22Rv1 (cell line): ENCODE data around the gene KLF2.

Experiments used
- H3K27ac ChIP-seq: fragments of 450-650 bp; 2 replicates; pipeline ENCODE4 v1.5.1; 2017
- CTCF ChIP-seq: fragments of 450-650 bp; IDR thresholded peaks from 2 replicates; pipeline ENCODE4 v1.5.1; 2017; ENCODE audit warnings: mild to moderate bottlenecking
- ZFX ChIP-seq: fragments of 450-650 bp; IDR thresholded peaks from 2 replicates; pipeline ENCODE4 v1.6.1; 2017; ENCODE audit warnings: antibody characterized with exemption, borderline replicate concordance

Gene KLF2

GRCh38 chr19:16360738-16361137 lies 36.1 kb downstream of the KLF2 start:
- TF ChIP-seq CTCF (no peak), ZFX (no peak)
- no peak overlapping the region for H3K27ac ChIP-seq

DNA sequence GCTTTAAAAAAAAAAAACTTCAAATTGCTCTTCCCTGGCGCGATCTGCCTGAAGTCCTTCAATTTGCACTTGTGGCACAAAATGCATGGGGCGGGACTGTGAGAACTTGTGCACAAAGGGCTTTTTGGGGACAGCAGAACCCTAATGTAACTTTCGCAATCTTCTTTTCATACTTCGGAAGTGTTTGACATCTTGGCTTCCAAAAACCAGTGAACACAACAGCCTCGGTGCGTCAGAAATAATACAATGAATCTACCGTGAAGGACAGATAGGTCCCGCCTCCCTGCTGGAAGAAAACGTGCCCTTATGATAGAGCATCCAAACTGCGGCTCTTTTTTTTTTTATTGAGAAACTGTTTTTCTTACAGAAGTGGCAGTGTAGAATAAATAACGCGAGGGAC lies 36.6 kb downstream of the KLF2 start:
- TF ChIP-seq CTCF = no peak
- TF ChIP-seq ZFX = no peak
- H3K27ac ChIP-seq = no peak overlapping the region

DNA sequence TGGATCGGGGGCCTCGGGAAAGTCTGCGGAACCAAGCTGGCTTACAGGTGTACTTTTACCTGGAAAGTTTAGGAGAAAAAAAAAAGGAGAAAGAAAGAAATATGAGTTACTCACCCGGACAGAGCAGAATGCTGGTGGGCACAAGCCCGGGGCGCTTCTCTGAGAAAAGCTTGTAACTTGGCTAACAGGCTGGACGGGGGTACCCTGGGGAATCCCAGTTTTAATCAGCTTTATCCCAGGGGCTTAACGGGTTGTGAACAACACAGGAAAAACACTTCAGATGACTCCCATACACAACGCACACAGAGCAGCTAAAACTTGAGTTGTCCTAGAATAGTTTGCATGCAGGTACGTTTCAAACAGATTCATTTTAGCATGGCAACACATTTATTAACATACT lies 37.3 kb downstream of the KLF2 start:
- H3K27ac ChIP-seq = no peak overlapping the region
- no peak for TF ChIP-seq ZFX

DNA sequence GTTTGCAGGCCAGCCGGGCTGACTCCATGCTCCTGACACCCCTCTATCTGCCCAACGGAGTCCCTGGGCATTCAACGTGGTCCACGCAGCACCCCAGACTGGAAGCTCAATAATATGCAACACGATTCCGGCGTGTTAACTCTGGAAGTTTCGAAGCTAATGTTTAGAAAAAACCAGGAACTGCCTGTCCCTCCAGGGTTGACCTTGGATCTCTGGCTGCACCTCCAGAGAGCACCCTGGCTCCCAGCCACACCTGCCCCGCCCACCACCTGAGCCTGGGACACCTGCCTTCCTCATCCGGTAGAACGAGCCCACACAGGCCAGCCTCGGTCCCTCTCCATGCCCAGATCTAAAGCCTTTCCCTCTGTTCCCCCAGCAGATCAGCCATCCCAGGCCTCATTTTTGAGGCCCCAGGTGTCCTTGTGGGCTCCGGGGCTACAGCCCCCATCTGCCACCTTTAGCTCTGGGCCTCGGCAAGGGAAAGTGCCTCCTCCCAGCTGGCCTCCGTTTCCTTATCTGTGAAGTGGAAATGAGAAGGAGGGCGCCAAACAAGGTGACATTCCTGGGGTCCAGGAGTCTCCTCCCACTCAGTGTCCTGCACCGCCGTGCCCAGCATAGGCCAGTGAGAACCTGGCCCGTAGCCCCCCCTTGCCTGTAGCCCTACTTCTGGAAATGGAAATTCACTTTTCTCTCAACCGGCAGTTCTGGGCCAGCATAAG lies 38.7 kb downstream of the KLF2 start:
- no peak for TF ChIP-seq CTCF
- TF ChIP-seq ZFX = no peak
- no peak overlapping the region for H3K27ac ChIP-seq

GRCh38 chr19:16363852-16364230 lies 39.2 kb downstream of the KLF2 start:
- no peak overlapping the region for H3K27ac ChIP-seq
- TF ChIP-seq ZFX (no peak), CTCF (no peak)

GRCh38 chr19:16364231-16364865 lies 39.7 kb downstream of the KLF2 start:
- no peak overlapping the region for H3K27ac ChIP-seq
- no peak for TF ChIP-seq ZFX
- no peak for TF ChIP-seq CTCF

DNA sequence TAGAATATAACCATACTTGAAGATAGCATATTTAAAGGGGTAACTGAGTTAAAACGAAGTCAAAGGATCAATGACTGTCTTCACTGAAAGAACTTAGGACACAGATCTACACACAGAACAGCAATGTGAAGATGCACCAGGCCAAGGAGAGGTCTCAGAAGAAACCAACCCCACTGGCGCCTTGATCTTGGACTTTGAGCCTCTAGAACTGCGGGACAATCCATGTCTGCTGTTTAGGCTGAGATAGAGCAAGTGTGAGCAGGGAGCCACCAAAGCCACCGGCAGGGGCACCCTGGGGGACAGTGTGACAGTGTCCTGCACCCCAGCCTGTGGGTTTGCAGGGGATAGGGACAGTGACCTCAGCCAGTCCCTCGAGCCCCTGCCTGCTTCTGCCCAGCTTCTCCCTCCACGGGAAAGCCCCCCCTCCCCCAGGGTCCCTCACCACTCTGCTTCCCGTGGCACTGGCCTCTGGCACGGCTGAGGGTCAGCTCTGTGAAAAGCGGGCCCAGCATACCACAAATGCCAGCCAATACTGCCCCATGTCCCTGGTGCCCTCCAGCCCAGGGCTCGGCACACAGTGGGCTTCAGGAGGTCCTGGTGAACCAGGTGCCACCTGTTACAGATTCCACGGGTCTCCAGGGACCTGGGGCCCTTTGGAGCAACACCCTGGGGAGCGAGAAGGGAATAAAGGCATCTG lies 40.8 kb downstream of the KLF2 start:
- TF ChIP-seq ZFX = no peak
- no peak for TF ChIP-seq CTCF
- no peak overlapping the region for H3K27ac ChIP-seq
